GM19397 (cell line): Measurements from ENCODE around the gene PPOX.

Experiments used
- ATAC-seq: cut with Tn5 transposase; IDR thresholded peaks from one replicate; pipeline ENCODE4 v1.9.1; 2021; ENCODE audit warnings: mild to moderate bottlenecking, moderate library complexity; ENCODE audit not compliant: unreplicated experiment

The PPOX gene

DNA sequence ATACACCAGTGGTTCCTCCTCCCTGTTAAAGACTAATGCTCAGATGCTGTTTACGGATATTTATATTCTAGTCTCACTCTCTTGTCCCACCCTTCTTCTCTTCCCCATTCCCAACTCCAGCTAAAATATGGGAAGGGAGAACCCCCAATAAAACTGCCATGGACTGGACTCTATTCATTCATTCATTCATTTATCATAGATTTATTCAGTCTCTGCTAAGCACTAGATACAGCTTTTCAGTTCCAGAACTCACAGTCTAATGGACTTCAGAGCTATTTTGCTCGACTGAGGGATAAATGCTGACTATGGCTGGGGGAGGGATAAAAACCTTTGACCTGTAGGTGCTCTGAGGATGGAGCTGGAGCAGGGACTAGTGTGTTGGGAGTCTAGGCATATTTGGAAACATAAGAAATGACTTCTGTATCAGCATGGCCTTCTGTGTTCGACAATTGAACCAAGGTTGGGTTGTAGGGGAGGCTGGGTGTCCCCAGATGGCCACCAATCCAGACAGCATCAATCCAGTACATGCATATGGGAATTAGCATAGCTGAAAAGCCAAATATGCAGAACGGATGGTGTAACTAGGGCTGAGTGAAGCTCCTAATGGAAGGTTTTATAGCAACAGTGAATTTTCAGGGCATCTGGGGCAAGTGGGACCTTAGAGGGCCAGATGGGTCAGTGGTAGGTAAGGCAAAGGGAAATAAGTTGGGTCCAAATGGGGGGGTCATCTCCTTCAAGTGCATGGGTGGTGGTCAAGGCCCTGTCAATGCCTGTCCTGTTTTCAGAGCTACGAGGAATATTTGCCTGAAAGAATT lies 53.1 kb downstream of the PPOX start:
- no peak for ATAC-seq

DNA sequence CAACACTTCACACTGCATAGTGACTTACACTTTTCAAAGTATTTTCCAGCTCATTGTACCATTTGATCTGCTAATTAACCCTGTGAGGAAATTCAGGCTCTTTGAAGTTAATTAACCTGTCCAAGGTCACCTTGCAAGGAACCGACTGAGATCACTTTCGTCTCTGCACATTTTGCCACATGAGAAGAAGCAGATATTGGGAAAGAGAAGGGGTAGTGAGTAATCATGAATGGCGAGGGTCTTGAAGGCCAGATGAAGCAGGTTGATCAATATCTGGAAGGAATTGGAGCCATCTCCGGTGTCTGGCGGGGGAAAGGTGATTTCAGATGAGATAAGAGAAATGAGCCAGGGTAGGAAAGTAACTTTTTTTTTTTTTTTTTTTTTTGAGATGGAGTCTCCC lies 53.8 kb downstream of the PPOX start:
- no peak for ATAC-seq
